Psoas muscle (tissue), 8 donors: Measurements from ENCODE around the gene RGS9. TPM values are rescaled to one million over a fixed set of nuclear protein-coding genes. Genes with fewer than 3 reads are reported as not detected.

Source experiments
- ATAC-seq, 4 donors: fragments of 200-7000 bp; cut with Tn5 transposase; one replicate each; pipeline ENCODE4 v1.9.1; 2020; ENCODE audit warnings: moderate library complexity in 3 of 4, mild to moderate bottlenecking in 2 of 4
- DNase-seq, 2 donors: peaks; one replicate each; pipeline ENCODE4 v3.0.0-alpha.2; 2020
- H3K27ac ChIP-seq: fragments of 200-600 bp; one replicate; pipeline ENCODE4 v1.8.0; 2022
- H3K27me3 ChIP-seq, 3 donors: fragments of 200-600 bp in 1 of 3; one replicate each; pipeline versions ENCODE4 v1.6.1 to v1.8.0; 2013 to 2022; ENCODE audit warnings: low read length in 2 of 3, mild to moderate bottlenecking in 2 of 3, moderate library complexity in 1 of 3; ENCODE audit not compliant: insufficient read depth in 3 of 3
- H3K36me3 ChIP-seq, 2 donors: fragments of 200-600 bp in 1 of 2; one replicate each; pipeline versions ENCODE4 v1.6.1 to v1.8.0; 2013 to 2022; ENCODE audit warnings: low read depth in 1 of 2, mild to moderate bottlenecking in 1 of 2, moderate library complexity in 1 of 2; ENCODE audit not compliant: insufficient read depth in 1 of 2
- H3K4me1 ChIP-seq: fragments of 200-600 bp; one replicate; pipeline ENCODE4 v1.8.0; 2022
- H3K4me3 ChIP-seq: fragments of 200-600 bp; one replicate; pipeline ENCODE4 v1.8.0; 2022; ENCODE audit warnings: mild to moderate bottlenecking
- H3K9me3 ChIP-seq: fragments of 200-600 bp; one replicate; pipeline ENCODE4 v1.8.0; 2022
- WGBS, 3 donors: extraction: QIAGEN DNeasy Blood & Tissue Kit; methylation state at CpG; one replicate each; pipeline versions ENCODE4 v1.1.6 to v1.1.7; 2013; 5-methylcytosine and 5-hydroxymethylcytosine counted together
- intact Hi-C, 2 donors: fragments of 100-400 bp; cut with DNase I; formaldehyde crosslinking; loops; one replicate each; pipeline versions ENCODE4 v1.11.0 to v1.14.2; 2022
- polyA plus RNA-seq, 3 donors: library from polyadenylated mRNA; stranded (reverse); fragments of 200-250 nt; gene quantifications; one replicate each; pipeline ENCODE4 v1.2.3, GENCODE V29; 2013
- total RNA-seq, 4 donors: library from RNA; stranded (reverse); fragmentation: NEBNext Ultra II Directional in 2 of 4; extraction: Animal tissue kit (Norgen Biotek cat#: 25700) in 2 of 4; gene quantifications; one replicate each; pipeline versions ENCODE4 v1.2.1 to v1.2.4, GENCODE V29; 2021 to 2023
- TF ChIP-seq, protein P1 (sequence below): fragments of 200-600 bp; IDR thresholded peaks from one replicate; pipeline ENCODE4 v1.8.0; 2022; ENCODE audit warnings: antibody characterized with exemption
- donor health status: healthy with polysubstance abuse.
- donor health status: DM: no; HTN: no; CAD: no; lungs with moderate emphysema.
- donor health status: Bipolar disorder and iron deficiency.
- donor health status: healthy.
- donor health status: DM: yes; HTN: yes; CAD: no.
- donor health status: DM: no; HTN: no; CAD: no.
- donor health status: DM: no; HTN: no; CAD: no.
- donor health status: DM: yes; HTN: yes; CAD: no.

Gene RGS9
- total and polyA plus RNA-seq, 7 donors = 0.33 to 4.8 (median 2.1) TPM

GRCh38 chr17:65236321-65236720 lies 99.2 kb downstream of the RGS9 start:
- Histone ChIP-seq H3K4me3 (no peak overlapping the region), H3K4me1 (no peaks in the 10 kb centered on the region), H3K36me3 (no peaks in the 10 kb centered on the region), H3K27ac (no peak overlapping the region), H3K27me3 (peaks cover 0 to 7% (median 0%) of the 10 kb centered on the region in 3 donors), H3K9me3 (no peaks in the 10 kb centered on the region)
- no peak for ATAC-seq
- WGBS, 3 donors = 56 to 68% (median 63%) methylated on average over 1 of the region's 1 CpG
- DNase-seq = no peak
- TF ChIP-seq, protein P1, sequence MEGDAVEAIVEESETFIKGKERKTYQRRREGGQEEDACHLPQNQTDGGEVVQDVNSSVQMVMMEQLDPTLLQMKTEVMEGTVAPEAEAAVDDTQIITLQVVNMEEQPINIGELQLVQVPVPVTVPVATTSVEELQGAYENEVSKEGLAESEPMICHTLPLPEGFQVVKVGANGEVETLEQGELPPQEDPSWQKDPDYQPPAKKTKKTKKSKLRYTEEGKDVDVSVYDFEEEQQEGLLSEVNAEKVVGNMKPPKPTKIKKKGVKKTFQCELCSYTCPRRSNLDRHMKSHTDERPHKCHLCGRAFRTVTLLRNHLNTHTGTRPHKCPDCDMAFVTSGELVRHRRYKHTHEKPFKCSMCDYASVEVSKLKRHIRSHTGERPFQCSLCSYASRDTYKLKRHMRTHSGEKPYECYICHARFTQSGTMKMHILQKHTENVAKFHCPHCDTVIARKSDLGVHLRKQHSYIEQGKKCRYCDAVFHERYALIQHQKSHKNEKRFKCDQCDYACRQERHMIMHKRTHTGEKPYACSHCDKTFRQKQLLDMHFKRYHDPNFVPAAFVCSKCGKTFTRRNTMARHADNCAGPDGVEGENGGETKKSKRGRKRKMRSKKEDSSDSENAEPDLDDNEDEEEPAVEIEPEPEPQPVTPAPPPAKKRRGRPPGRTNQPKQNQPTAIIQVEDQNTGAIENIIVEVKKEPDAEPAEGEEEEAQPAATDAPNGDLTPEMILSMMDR = no peak
- intact Hi-C loops = loop anchor here in 1 of 2 donors (10.0 kb wide), 1 partner anchor 928 kb away; no protein-coding TSS in a partner anchor

DNA sequence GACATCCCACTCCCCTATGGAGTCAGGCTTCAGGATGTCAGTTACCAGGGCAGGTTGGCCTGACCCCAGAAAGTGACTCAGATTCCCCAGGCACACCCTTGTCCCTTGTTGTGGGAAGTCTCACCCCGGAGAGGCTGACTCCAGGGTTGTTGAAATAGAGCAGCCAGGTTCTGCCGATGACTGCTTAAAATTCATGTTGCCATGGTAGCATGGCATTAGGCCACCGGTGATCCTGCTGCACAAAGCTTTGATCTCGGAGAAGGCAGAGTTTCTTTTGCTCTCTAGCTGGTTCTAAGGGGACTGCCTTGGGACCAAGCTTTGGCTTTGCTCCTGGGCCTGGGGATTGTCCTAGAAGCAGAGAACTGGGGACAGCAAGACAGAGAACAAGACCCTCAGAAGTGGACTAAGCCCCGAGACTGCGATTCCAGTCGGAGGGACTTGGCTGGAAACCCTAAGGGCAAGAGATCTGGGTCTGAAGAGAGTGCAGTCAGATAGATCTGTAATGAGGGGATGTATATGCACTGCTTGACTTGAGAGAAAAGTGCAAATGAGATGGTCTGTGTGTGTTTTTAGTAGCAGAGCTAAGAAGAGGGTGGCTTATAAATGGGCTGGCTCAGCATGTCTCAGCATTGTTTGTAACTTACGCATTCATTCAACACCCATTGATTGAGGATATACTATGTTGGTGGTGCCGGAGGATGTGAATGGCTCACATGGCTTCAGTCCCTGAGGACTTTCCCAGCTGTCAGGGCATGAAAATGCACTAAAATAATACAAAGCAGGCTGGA lies 106.9 kb downstream of the RGS9 start:
- Histone ChIP-seq H3K4me1 (no peaks in the 10 kb centered on the region), H3K27ac (no peak overlapping the region), H3K9me3 (no peaks in the 10 kb centered on the region), H3K4me3 (no peak overlapping the region), H3K36me3 (no peaks in the 10 kb centered on the region), H3K27me3 (peaks cover 0 to 5% (median 0%) of the 10 kb centered on the region in 3 donors)
- ATAC-seq = no peak
- WGBS, 3 donors = 36 to 39% (median 37%) methylated on average over 9 of the region's 9 CpGs
- intact Hi-C loops = no loop called here
- DNase-seq = no peak
- TF ChIP-seq, protein P1 = no peak

- TF ChIP-seq, protein P1 = no peak
- Histone ChIP-seq H3K4me1 (no peaks in the 10 kb centered on the region), H3K9me3 (no peaks in the 10 kb centered on the region), H3K27ac (no peak overlapping the region), H3K4me3 (no peak overlapping the region), H3K27me3 (peaks cover 0 to 13% (median 0%) of the 10 kb centered on the region in 3 donors), H3K36me3 (no peaks in the 10 kb centered on the region)
- 61 to 70% (median 67%) methylated on average over 4 of the region's 4 CpGs for WGBS, 3 donors
- DNase-seq = no peak
- ATAC-seq = no peak
- intact Hi-C loops = no loop called here
Measured at GRCh38 chr17:65246252-65246651, 109.1 kb downstream of the RGS9 start.

DNA sequence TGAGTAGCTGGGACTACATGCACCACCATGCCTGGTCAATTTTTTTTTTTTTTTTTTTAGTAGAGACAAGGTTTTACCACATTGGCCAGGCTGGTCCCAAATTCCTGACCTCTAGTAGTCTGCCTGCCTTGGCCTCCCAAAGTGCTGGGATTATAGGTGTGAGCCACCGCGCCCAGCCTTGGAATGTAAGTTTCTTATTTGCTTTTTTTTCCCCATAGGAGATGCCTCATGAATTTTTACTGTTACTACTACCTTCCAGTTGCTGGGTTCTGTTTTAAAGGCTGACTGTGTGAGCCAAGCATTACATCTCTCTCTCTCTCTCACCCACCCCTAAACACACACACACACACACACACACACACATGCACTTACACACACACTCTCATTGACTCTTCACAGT lies 112.6 kb downstream of the RGS9 start:
- H3K27me3 ChIP-seq = peaks cover 0 to 25% (median 0%) of the 10 kb centered on the region in 3 donors
- H3K27ac ChIP-seq = no peak overlapping the region
- DNase-seq (no peak), ATAC-seq (no peak)
- H3K9me3 ChIP-seq = no peaks in the 10 kb centered on the region
- WGBS, 3 donors = 96 to 98% (median 96%) methylated on average over 2 of the region's 2 CpGs
- intact Hi-C loops = no loop called here
- TF ChIP-seq, protein P1 = no peak
- H3K4me3 ChIP-seq = no peak overlapping the region
- H3K4me1 ChIP-seq = no peaks in the 10 kb centered on the region
- no peaks in the 10 kb centered on the region for H3K36me3 ChIP-seq
